ENCODE measurements around the gene SARM1. TPM values are rescaled to one million over a fixed set of nuclear protein-coding genes. Genes with fewer than 3 reads are reported as not detected.

SARM1 gene
- total RNA-seq, 4 donors from 2014 or later, result 6.0 to 22.1 (median 9.5) TPM

DNA sequence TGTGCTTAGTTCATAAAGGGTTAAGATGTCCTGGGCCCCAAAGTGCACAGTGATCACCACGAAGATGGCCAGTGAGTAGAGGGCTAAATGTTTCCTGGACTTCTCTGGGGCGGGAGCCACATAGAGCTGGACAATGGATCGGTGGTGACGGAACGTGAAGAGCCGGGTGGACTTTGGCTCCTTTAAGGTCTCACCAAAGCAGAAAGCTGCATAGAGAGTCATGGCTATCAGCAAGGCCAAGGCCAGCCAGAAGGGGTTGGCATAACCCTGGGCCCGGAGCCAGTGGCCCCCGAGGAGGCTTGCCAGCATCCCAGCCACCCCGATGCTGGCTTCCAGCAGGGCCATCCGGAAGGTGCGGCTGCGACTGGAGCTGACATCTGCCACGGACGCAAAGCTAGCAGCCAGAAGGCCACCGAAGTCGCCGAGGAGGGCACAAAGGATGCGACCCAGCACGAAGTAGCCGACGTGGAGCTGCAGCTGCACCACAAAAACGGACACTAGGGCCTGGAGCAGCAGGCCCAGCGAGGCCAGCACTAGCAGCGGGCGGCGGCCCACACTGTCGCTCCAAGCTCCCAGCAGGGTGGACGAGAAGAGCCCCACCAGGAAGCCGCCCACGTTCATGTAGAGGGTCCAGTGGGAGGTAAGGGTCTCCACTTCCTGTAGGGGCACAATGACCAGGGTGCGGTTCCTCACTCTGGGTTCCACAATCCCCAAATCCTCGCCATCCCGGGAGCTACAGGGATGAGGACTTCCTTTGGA lies 33.5 kb downstream of the SARM1 start:
- no peak for DNase-seq
- Histone ChIP-seq H3K27me3 (no peaks in the 10 kb centered on the region), H3K9me3 (no peaks in the 10 kb centered on the region), H3K27ac (peak overlapping the region in 3 of 4 donors; percentile 63 to 77 (median 65)), H3K36me3 (no peaks in the 10 kb centered on the region), H3K4me3 (peak overlapping the region in 3 of 4 donors; percentile 57 to 75 (median 73)), H3K4me1 (peaks cover 3 to 26% (median 22%) of the 10 kb centered on the region in 4 donors)
- no peak for TF ChIP-seq POLR2AphosphoS5 (IDR thresholded peaks at IDR 0.05)
- TF ChIP-seq EP300 (IDR thresholded peaks at IDR 0.05; ENCODE audit: low read depth), result no peak
- TF ChIP-seq, protein P1, sequence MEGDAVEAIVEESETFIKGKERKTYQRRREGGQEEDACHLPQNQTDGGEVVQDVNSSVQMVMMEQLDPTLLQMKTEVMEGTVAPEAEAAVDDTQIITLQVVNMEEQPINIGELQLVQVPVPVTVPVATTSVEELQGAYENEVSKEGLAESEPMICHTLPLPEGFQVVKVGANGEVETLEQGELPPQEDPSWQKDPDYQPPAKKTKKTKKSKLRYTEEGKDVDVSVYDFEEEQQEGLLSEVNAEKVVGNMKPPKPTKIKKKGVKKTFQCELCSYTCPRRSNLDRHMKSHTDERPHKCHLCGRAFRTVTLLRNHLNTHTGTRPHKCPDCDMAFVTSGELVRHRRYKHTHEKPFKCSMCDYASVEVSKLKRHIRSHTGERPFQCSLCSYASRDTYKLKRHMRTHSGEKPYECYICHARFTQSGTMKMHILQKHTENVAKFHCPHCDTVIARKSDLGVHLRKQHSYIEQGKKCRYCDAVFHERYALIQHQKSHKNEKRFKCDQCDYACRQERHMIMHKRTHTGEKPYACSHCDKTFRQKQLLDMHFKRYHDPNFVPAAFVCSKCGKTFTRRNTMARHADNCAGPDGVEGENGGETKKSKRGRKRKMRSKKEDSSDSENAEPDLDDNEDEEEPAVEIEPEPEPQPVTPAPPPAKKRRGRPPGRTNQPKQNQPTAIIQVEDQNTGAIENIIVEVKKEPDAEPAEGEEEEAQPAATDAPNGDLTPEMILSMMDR (IDR thresholded peaks at IDR 0.05), result no peak
- no peak for TF ChIP-seq POLR2A (IDR thresholded peaks at IDR 0.05)
- in situ Hi-C loops (cut with MboI; ENCODE audit: low pct_ligation_motif_present in 1 of 4, low pct_unique_long_range_greater_than_20kb in 1 of 4, low sequenced_read_pairs in 3 of 4), result no loop called here
- intact Hi-C loops (cut with DNase I; ENCODE audit: low total_unique reads), result no loop called here
- WGBS, 2 donors (ENCODE audit: low coverage in 1 of 2), result 54% methylated on average over 26 of the region's 33 CpGs; no CpG with 5 or more reads in 1 of the 2 donors

DNA sequence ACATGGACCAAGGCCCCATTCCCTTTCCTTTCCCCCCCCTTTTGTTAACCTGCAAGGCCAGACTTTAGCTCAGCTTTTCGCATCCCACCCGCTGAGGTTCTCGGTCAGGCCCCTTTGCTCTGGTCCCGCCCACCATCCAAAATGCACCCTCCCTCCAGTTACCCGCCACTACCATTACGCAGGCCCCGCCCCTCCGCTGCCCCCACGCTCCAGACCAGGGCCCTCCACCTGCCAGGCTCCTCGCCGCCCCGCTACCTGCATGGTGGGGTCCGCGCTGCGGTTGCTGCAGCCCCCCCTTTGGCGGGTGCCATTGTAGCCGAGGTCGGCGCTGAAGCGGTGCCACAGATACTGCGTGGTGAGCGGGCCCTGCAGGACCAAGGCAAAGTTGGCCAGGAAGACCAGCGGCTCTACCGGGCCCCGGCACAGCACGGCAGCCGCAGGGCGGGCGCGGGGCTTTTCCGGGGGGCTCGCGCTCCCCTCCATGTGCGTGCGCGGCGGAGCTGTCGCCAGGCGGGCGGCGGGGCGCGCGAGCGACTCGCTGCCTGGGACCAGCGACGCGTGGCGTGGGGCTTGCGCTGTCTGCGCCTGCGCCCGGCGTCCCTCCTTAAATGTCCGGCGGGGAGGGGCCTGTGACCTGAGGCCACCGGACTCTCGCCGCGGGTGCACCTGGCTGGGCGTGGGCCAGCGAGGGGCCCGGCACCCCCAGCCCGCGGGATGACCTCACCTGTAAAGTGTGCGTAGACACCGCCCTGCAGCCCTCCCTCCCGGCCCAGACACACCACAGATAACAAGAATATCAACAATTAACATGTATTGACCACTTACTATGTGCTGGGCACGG lies 34.4 kb downstream of the SARM1 start, which contains the start of gene SLC46A1:
SLC46A1 (minus strand) TSS at position 581 of the 841 bp plus-strand sequence; CDS start at position 483, 98 bp downstream.
- in situ Hi-C loops (cut with MboI; ENCODE audit: low pct_ligation_motif_present in 1 of 4, low pct_unique_long_range_greater_than_20kb in 1 of 4, low sequenced_read_pairs in 3 of 4), result no loop called here
- TF ChIP-seq, protein P1 (IDR thresholded peaks at IDR 0.05), result no peak
- TF ChIP-seq EP300 (IDR thresholded peaks at IDR 0.05; ENCODE audit: low read depth), result no peak
- no peak for TF ChIP-seq POLR2A (IDR thresholded peaks at IDR 0.05)
- no peak for TF ChIP-seq POLR2AphosphoS5 (IDR thresholded peaks at IDR 0.05)

DNA sequence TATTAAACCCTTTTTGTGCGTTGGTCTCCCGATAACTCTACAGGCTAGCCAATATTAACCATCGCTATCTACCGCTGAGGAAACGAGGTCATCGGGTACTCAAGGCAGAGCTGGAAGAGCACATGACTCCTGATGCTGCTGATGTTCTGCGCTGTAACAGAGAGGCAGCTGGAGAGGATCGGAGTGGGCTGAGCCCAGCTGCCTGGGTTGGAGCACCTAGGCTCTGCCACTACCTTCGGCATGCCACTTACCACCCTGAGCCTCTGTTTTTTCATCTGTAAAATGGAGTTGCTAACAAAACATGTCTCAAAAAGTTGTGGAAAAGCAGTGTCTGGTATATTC lies 35.0 kb downstream of the SARM1 start:
- 26% methylated on average over 9 of the region's 9 CpGs; no CpG with 5 or more reads in 1 of the 2 donors for WGBS, 2 donors (ENCODE audit: low coverage in 1 of 2)
- Histone ChIP-seq H3K9me3 (no peaks in the 10 kb centered on the region), H3K27ac (peak overlapping the region in 3 of 4 donors; percentile 35 to 65 (median 63)), H3K4me1 (peaks cover 3 to 26% (median 22%) of the 10 kb centered on the region in 4 donors), H3K27me3 (no peaks in the 10 kb centered on the region), H3K4me3 (peak overlapping the region in 3 of 4 donors; percentile 57 to 75 (median 73)), H3K36me3 (no peaks in the 10 kb centered on the region)
- intact Hi-C loops (cut with DNase I; ENCODE audit: low total_unique reads), result no loop called here
- in situ Hi-C loops (cut with MboI; ENCODE audit: low pct_ligation_motif_present in 1 of 4, low pct_unique_long_range_greater_than_20kb in 1 of 4, low sequenced_read_pairs in 3 of 4), result no loop called here
- no peak for DNase-seq
- no peak for TF ChIP-seq EP300 (IDR thresholded peaks at IDR 0.05; ENCODE audit: low read depth)
- no peak for TF ChIP-seq POLR2AphosphoS5 (IDR thresholded peaks at IDR 0.05)
- no peak for TF ChIP-seq POLR2A (IDR thresholded peaks at IDR 0.05)
- TF ChIP-seq, protein P1 (IDR thresholded peaks at IDR 0.05), result no peak

More for the DNA sequence above, 34.4 kb downstream of the SARM1 start, which contains the start of gene SLC46A1:
- DNase-seq, result peak; percentile 73
- 0 to 1% methylated on average over 6 to 35 of the region's 70 CpGs for WGBS, 2 donors (ENCODE audit: low coverage in 1 of 2)
- Histone ChIP-seq H3K9me3 (no peaks in the 10 kb centered on the region), H3K27ac (peak within 1 kb of the TSS; percentile 35 to 77 (median 64)), H3K27me3 (no peaks in the 10 kb centered on the region), H3K4me1 (peaks cover 3 to 26% (median 22%) of the 10 kb centered on the region in 4 donors), H3K4me3 (peak within 1 kb of the TSS; percentile 57 to 88 (median 74)), H3K36me3 (no peaks in the 10 kb centered on the region)
- intact Hi-C loops (cut with DNase I; ENCODE audit: low total_unique reads), result no loop called here
